HG03103 (cell line): ENCODE measurements around the gene HNRNPH3.

ENCODE experiments used
- ATAC-seq: cut with Tn5 transposase; IDR thresholded peaks from one replicate; pipeline ENCODE4 v1.9.1; 2021; ENCODE audit warnings: low read depth; ENCODE audit not compliant: unreplicated experiment

The HNRNPH3 gene

GRCh38 chr10:68371604-68372003, 39.7 kb downstream of the HNRNPH3 start:
- ATAC-seq: no peak

DNA sequence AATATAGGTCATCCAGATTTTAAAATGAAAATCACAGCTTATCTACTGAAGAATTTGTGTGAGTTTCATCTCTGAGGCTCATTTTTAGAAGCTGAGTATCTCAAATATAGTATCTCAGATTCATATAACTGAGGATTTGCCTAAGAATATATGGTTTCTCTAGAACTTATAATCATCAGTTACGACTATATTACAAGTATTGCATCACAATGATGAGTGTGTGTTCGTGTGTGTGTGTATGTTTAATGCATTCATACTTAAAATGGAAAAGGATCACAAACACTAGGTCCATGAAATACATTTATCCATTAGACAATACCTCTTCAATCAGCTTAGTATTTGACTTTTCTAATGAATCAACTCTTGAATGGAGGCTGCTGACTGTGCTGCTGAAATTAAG, 53.9 kb downstream of the HNRNPH3 start:
- no peak for ATAC-seq
